Breast epithelium (tissue), 3 donors: ENCODE results near the gene LINGO1.

Experiments
- POLR2A ChIP-seq: fragments of 450-650 bp; IDR thresholded peaks from one replicate; pipeline ENCODE4 v1.6.1; 2016; ENCODE audit warnings: antibody characterized with exemption, mild to moderate bottlenecking, moderate library complexity
- POLR2AphosphoS5 ChIP-seq, 3 donors: sonication (generic); formaldehyde crosslinking; IDR thresholded peaks; one replicate each; pipeline ENCODE4 v1.6.1; 2017; ENCODE audit warnings: antibody characterized with exemption in 3 of 3
- TF ChIP-seq, protein P1 (sequence below), 3 donors: fragments of 450-650 bp; IDR thresholded peaks; one replicate each; pipeline ENCODE4 v1.5.1; 2016 to 2017; ENCODE audit warnings: antibody characterized with exemption in 3 of 3, mild to moderate bottlenecking in 3 of 3, moderate library complexity in 3 of 3

DNA sequence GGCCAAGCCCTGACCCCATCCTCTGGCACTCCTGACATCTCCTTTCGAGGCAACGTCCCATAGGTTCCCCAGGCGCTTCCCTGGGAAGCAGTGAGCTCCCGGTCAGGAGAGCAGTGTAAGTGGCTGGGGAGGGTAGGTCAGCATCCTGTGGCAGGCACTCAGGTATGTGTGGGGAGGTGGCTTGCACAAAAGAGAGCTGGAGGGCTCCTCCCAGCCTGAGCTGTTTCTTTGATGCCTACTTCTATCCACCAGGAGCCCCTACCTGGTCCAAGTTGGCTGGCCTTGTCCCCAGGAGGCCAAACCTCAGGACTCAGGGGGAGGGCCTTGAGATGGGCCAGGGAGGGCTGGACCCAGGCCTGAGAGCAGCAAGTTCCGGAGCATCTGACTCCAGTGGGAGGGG, 31.7 kb upstream of the LINGO1 start:
- TF ChIP-seq, protein P1, sequence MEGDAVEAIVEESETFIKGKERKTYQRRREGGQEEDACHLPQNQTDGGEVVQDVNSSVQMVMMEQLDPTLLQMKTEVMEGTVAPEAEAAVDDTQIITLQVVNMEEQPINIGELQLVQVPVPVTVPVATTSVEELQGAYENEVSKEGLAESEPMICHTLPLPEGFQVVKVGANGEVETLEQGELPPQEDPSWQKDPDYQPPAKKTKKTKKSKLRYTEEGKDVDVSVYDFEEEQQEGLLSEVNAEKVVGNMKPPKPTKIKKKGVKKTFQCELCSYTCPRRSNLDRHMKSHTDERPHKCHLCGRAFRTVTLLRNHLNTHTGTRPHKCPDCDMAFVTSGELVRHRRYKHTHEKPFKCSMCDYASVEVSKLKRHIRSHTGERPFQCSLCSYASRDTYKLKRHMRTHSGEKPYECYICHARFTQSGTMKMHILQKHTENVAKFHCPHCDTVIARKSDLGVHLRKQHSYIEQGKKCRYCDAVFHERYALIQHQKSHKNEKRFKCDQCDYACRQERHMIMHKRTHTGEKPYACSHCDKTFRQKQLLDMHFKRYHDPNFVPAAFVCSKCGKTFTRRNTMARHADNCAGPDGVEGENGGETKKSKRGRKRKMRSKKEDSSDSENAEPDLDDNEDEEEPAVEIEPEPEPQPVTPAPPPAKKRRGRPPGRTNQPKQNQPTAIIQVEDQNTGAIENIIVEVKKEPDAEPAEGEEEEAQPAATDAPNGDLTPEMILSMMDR (IDR thresholded peaks at IDR 0.05) = no peak
- no peak for TF ChIP-seq POLR2A
- no peak for TF ChIP-seq POLR2AphosphoS5 (IDR thresholded peaks at IDR 0.05)
